ENCODE measurements around the gene MAGIX.
"Not testable (repeated sequence)": the region's sequence is repeated elsewhere in the genome, so short reads cannot be mapped to it uniquely, and the experiment has no call there.

The MAGIX gene

GRCh38 chrX:49161632-49162031, 926 bp upstream of the MAGIX start:
- no peak for DNase-seq

- DNase-seq: peak; percentile 74 to 78
These were observed 1.2 kb downstream of the MAGIX start for GRCh38 chrX:49163555-49164419.

GRCh38 chrX:49164589-49165360, 2.2 kb downstream of the MAGIX start:
- no peak for DNase-seq

- DNase-seq: peak; percentile 70 to 77
These were observed 3.6 kb downstream of the MAGIX start for GRCh38 chrX:49165901-49166881.

- DNase-seq: peak; percentile 71 to 77
These were observed 4.6 kb downstream of the MAGIX start for GRCh38 chrX:49166914-49167739.

GRCh38 chrX:49167740-49168108, 5.2 kb downstream of the MAGIX start:
- DNase-seq: no peak

- peak; percentile 75 to 79 for DNase-seq
These were observed 9.3 kb downstream of the MAGIX start, which contains the start of gene PLP2 for GRCh38 chrX:49171752-49172279. PLP2 (plus strand) TSS chrX:49171898; CDS start chrX:49172001, 103 bp downstream.

GRCh38 chrX:49172280-49172780, 9.8 kb downstream of the MAGIX start:
- peak; percentile 71 to 80 for DNase-seq

- DNase-seq: not testable (repeated sequence)
These were observed 11.0 kb downstream of the MAGIX start for GRCh38 chrX:49173544-49173943.

- no peak for DNase-seq
These were observed 12.2 kb downstream of the MAGIX start for GRCh38 chrX:49174723-49175122.

- no peak for DNase-seq
These were observed 13.1 kb downstream of the MAGIX start for GRCh38 chrX:49175435-49176274.

- DNase-seq: no peak
These were observed 14.1 kb downstream of the MAGIX start for GRCh38 chrX:49176421-49177326.

- DNase-seq: no peak
These were observed 14.8 kb downstream of the MAGIX start for GRCh38 chrX:49177338-49177833.

GRCh38 chrX:49177873-49178480, 15.4 kb downstream of the MAGIX start:
- DNase-seq: no peak

GRCh38 chrX:49178537-49178936, 16.0 kb downstream of the MAGIX start:
- no peak for DNase-seq

- DNase-seq: no peak
These were observed 16.8 kb downstream of the MAGIX start for GRCh38 chrX:49179358-49179757.

- no peak for DNase-seq
These were observed 21.2 kb downstream of the MAGIX start for GRCh38 chrX:49183701-49184281.
